NCI-H1436 (cell line): ENCODE measurements around the gene DENND4B.

ENCODE experiments used
- DNase-seq: peaks from one replicate; lab custom pipeline; 2025; lab: John Stamatoyannopoulos, UW

DENND4B gene

GRCh38 chr1:153970346-153970745 is 23.8 kb upstream of the DENND4B start:
- no peak for DNase-seq

GRCh38 chr1:153968972-153969371 is 22.5 kb upstream of the DENND4B start:
- no peak for DNase-seq

GRCh38 chr1:153968408-153968807 is 21.9 kb upstream of the DENND4B start:
- no peak for DNase-seq

- DNase-seq = peak; percentile 40
Observed at GRCh38 chr1:153968000-153968363, 21.5 kb upstream of the DENND4B start.

GRCh38 chr1:153967107-153967999 is 20.8 kb upstream of the DENND4B start, which contains the start of gene CREB3L4:
Gene CREB3L4, plus strand, starts transcription at chr1:153967902. Its CDS starts 624 bp downstream, at chr1:153968526.
- DNase-seq = peak; percentile 96

- DNase-seq = peak; percentile 11
Observed at GRCh38 chr1:153963850-153964331, 17.4 kb upstream of the DENND4B start.

- peak; percentile 95 for DNase-seq
Observed at GRCh38 chr1:153963030-153963849, 16.7 kb upstream of the DENND4B start, which contains the start of gene SLC39A1. Gene SLC39A1, minus strand, starts transcription at chr1:153963537. Its CDS starts 822 bp downstream, at chr1:153962715.

GRCh38 chr1:153962088-153963029 is 15.8 kb upstream of the DENND4B start:
- DNase-seq = no peak

GRCh38 chr1:153961421-153961820 is 14.9 kb upstream of the DENND4B start:
- DNase-seq = no peak

GRCh38 chr1:153960206-153960605 is 13.7 kb upstream of the DENND4B start:
- no peak for DNase-seq

GRCh38 chr1:153959454-153959853 is 12.9 kb upstream of the DENND4B start:
- no peak for DNase-seq

GRCh38 chr1:153958961-153959260 is 12.4 kb upstream of the DENND4B start:
- DNase-seq = no peak

- peak; percentile 98 for DNase-seq
Observed at GRCh38 chr1:153958111-153958960, 11.8 kb upstream of the DENND4B start, which contains the start of gene CRTC2. Gene CRTC2, minus strand, starts transcription at chr1:153958612. Its CDS starts 115 bp downstream, at chr1:153958497.

- DNase-seq = no peak
Observed at GRCh38 chr1:153957744-153958110, 11.2 kb upstream of the DENND4B start.

- DNase-seq = no peak
Observed at GRCh38 chr1:153956997-153957715, 10.6 kb upstream of the DENND4B start.

- DNase-seq = no peak
Observed at GRCh38 chr1:153954826-153955225, 8.3 kb upstream of the DENND4B start.

- DNase-seq = no peak
Observed at GRCh38 chr1:153953859-153954365, 7.4 kb upstream of the DENND4B start.

GRCh38 chr1:153951801-153952200 is 5.3 kb upstream of the DENND4B start:
- no peak for DNase-seq

GRCh38 chr1:153951183-153951582 is 4.7 kb upstream of the DENND4B start:
- DNase-seq = no peak
